Neuron (in vitro differentiated cells): Measurements from ENCODE around the gene C10orf53.

Experiments
- H2AFZ ChIP-seq: one replicate; pipeline ENCODE4 v1.6.1; 2013; ENCODE audit warnings: low read depth, mild to moderate bottlenecking, inconsistent platforms, low read length, moderate library complexity
- H3K27me3 ChIP-seq: one replicate; pipeline ENCODE4 v1.6.1; 2013; ENCODE audit warnings: low read length; ENCODE audit not compliant: insufficient read depth
- H3K36me3 ChIP-seq: one replicate; pipeline ENCODE4 v1.6.1; 2013; ENCODE audit warnings: low read length; ENCODE audit not compliant: insufficient read depth
- H3K4me1 ChIP-seq: one replicate; pipeline ENCODE4 v1.6.1; 2013; ENCODE audit warnings: low read length; ENCODE audit not compliant: insufficient read depth
- H3K4me3 ChIP-seq: 2 replicates; pipeline ENCODE4 v1.5.1; 2013; ENCODE audit warnings: mild to moderate bottlenecking, low read length, moderate library complexity
- H3K9me3 ChIP-seq: one replicate; pipeline ENCODE4 v1.6.1; 2013; ENCODE audit warnings: low read length

Gene C10orf53

DNA sequence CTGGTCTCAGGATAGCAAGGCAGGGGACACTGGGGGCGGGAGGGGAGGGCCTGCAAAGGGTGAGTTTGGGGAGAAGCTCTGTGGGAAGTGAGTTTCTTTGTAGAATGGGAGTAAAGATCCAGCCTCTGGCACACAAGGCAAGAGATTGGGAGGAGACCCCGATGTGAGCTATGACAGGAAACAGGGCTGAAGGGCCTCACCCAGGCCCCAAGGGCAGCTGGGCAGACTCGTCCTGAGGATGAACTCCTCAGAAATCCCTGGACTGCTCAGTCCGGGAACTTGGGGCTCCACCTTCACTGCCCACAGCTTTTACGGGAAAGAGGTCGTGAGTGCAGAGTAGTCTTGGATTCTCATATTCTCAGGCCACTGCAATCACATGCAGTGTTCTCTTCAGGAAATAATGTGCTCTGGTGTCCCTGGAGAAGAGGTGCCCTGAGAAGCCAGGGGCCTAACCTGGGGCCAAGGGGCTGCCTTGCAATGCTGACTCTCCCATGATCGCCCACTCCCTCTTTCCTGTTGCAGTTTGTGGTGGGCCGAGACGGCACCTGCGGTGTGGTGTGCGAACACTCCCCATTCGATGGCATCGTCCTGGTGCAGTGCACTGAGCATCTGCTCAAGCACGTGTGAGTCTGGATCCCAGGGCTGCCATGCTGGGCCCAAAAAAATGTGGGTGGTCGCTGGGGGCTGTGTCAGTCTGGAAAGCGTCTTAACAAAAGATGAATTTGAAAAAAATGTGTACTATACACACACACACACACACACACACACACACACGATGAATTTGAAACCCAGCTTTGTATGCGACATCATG, 31.3 kb upstream of the C10orf53 start:
- Histone ChIP-seq H2AFZ (no peak overlapping the region), H3K4me1 (no peaks in the 10 kb centered on the region), H3K27me3 (peaks cover 13% of the 10 kb centered on the region), H3K36me3 (no peaks in the 10 kb centered on the region), H3K9me3 (no peaks in the 10 kb centered on the region), H3K4me3 (no peak overlapping the region)

DNA sequence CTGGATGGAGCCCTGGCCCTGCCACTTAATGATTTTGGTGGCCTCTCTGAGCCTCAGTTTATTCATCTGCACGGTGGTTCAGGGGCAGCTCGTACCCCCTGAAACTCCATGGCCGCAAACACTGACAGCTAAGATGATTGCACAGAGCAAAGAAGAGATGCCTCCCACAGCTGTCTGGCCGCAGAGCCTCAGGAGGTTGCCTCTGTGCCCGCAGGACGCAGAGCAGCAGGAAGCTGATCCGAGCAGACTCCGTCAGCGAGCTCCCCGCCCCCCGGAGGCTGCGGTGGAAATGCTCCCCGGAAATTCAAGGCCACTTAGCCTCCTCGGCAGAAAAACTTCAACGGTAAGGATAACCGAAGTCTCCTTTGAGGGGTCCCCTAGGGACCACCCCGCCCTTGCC, 30.2 kb upstream of the C10orf53 start:
- Histone ChIP-seq H3K36me3 (no peaks in the 10 kb centered on the region), H3K4me3 (no peak overlapping the region), H3K4me1 (no peaks in the 10 kb centered on the region), H3K27me3 (peaks cover 13% of the 10 kb centered on the region), H3K9me3 (no peaks in the 10 kb centered on the region), H2AFZ (no peak overlapping the region)

- H3K4me1 ChIP-seq: no peaks in the 10 kb centered on the region
- no peak overlapping the region for H2AFZ ChIP-seq
- H3K27me3 ChIP-seq: peaks cover 14% of the 10 kb centered on the region
- H3K4me3 ChIP-seq: no peak overlapping the region
- no peaks in the 10 kb centered on the region for H3K36me3 ChIP-seq
- H3K9me3 ChIP-seq: no peaks in the 10 kb centered on the region
Measured at GRCh38 chr10:49649936-49650723, 29.3 kb upstream of the C10orf53 start.

DNA sequence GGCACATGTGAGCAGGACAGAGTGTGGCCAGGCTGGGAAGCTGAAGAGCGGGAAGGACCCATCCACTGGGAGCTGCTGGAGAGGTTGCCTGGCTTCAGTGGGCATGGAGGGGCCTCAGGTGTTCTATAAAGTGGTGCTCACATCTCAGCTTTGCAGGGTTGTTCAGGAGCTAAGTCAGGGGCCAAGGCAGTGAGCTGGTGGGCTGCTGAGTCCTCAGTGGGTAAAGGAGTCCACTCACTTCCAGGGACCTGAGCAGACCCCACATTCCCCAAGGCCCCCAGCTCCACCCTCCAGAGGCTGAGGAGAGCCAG, 28.8 kb upstream of the C10orf53 start:
- no peak overlapping the region for H2AFZ ChIP-seq
- H3K9me3 ChIP-seq: no peaks in the 10 kb centered on the region
- no peaks in the 10 kb centered on the region for H3K36me3 ChIP-seq
- no peaks in the 10 kb centered on the region for H3K4me1 ChIP-seq
- no peak overlapping the region for H3K4me3 ChIP-seq
- H3K27me3 ChIP-seq: peaks cover 17% of the 10 kb centered on the region

GRCh38 chr10:49651039-49651835, 28.2 kb upstream of the C10orf53 start:
- Histone ChIP-seq H3K27me3 (peaks cover 17% of the 10 kb centered on the region), H3K4me3 (no peak overlapping the region), H2AFZ (no peak overlapping the region), H3K9me3 (no peaks in the 10 kb centered on the region), H3K4me1 (no peaks in the 10 kb centered on the region), H3K36me3 (no peaks in the 10 kb centered on the region)

DNA sequence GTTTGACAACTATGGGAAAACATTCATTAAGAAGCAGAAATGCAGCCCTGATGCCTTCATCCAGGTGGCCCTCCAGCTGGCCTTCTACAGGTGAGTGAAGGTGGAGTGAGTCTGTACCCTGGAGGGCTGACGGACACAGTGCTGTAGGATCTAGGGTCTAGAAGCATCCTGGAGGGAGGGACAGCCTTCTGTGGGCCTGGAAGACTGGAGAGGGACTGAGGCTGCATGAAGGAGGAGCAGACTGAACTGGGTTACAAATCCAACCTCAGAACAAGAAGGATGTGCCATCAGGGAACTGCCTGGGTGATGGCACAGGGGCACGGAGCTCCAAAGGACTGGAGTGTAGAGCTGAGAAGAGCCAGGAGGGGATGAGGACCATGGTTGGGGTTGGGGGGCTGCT, 27.5 kb upstream of the C10orf53 start:
- Histone ChIP-seq H3K4me1 (no peaks in the 10 kb centered on the region), H2AFZ (no peak overlapping the region), H3K27me3 (peaks cover 17% of the 10 kb centered on the region), H3K36me3 (no peaks in the 10 kb centered on the region), H3K4me3 (no peak overlapping the region), H3K9me3 (no peaks in the 10 kb centered on the region)

- no peak overlapping the region for H3K4me3 ChIP-seq
- no peaks in the 10 kb centered on the region for H3K9me3 ChIP-seq
- no peaks in the 10 kb centered on the region for H3K4me1 ChIP-seq
- no peaks in the 10 kb centered on the region for H3K36me3 ChIP-seq
- H3K27me3 ChIP-seq: peaks cover 17% of the 10 kb centered on the region
- no peak overlapping the region for H2AFZ ChIP-seq
Measured at GRCh38 chr10:49652421-49653272, 26.8 kb upstream of the C10orf53 start.

DNA sequence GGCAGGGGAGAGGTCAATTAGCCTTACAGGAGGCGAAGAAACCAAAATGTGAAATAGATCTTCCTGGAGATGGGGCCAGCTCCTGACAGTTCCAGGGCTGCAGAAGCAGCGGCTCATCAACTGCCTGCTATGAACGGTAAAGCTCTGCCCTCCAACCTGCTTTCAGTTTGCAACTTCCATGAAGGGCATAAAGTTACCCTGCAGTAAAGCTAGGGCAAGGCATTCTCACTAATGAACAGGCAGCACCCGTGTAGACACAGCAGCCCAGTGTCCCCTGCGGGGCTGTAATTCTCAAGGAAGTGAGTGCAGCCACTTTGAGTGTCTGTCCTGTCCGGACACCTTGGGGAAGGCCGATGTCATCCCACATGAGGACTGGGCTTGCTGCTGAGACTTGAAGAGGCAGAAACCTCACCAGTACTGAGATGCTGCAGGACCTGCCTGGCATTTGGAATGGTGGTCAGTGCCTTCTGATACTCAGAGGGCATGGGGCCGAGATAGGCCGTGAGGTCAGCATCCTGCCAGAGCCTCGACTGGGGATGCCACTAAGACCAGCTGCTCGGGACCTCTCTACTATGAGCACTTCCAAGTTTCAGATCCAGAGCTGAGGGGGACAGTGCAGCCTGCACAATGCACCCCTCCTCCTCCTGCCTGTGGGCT, 26.1 kb upstream of the C10orf53 start:
- Histone ChIP-seq H3K27me3 (peaks cover 12% of the 10 kb centered on the region), H3K4me3 (no peak overlapping the region), H3K36me3 (no peaks in the 10 kb centered on the region), H2AFZ (no peak overlapping the region), H3K4me1 (no peaks in the 10 kb centered on the region), H3K9me3 (no peaks in the 10 kb centered on the region)

DNA sequence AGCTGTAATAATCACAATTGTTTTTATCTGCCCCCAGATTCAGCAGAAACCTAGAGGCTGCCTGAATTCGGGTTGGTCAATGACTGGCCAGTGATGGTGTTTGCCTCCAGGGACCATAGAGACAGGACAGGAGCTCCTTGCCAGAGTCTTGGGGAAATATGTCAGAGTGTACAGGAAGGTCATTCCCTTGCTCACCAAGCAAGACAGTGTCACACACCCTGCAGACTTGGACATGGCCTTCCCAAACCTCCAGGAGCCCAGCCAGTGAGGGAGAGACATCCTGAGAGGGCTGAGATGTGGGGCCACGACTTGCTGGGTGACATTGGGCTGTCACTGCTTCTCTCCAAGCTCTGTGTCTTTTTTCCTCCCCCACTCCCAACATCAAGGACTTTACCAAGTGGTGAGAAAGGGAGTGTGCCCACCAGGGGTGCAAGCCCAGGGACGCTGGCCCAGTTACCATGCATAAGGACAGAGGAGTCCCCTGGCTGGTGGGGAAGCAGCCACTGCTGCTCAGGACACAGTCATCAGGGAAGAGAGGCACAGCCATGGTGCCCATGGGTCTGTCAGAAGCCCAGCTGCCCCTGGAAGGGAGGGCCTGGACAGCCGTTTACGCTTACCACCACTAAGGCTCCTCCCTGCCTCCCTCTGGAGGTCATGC, 25.3 kb upstream of the C10orf53 start:
- no peaks in the 10 kb centered on the region for H3K36me3 ChIP-seq
- H3K4me1 ChIP-seq: no peaks in the 10 kb centered on the region

GRCh38 chr10:49655099-49655498, 24.4 kb upstream of the C10orf53 start:
- Histone ChIP-seq H3K4me1 (no peaks in the 10 kb centered on the region), H3K4me3 (no peak overlapping the region), H3K36me3 (no peaks in the 10 kb centered on the region), H2AFZ (no peak overlapping the region), H3K27me3 (peaks cover 7% of the 10 kb centered on the region), H3K9me3 (no peaks in the 10 kb centered on the region)

More for the DNA sequence above, 25.3 kb upstream of the C10orf53 start:
- peaks cover 7% of the 10 kb centered on the region for H3K27me3 ChIP-seq
- H3K9me3 ChIP-seq: no peaks in the 10 kb centered on the region
- no peak overlapping the region for H3K4me3 ChIP-seq
- H2AFZ ChIP-seq: no peak overlapping the region

- H3K4me3 ChIP-seq: no peak overlapping the region
- H3K36me3 ChIP-seq: no peaks in the 10 kb centered on the region
- H2AFZ ChIP-seq: no peak overlapping the region
- H3K9me3 ChIP-seq: no peaks in the 10 kb centered on the region
- peaks cover 4% of the 10 kb centered on the region for H3K27me3 ChIP-seq
- H3K4me1 ChIP-seq: peaks cover 2% of the 10 kb centered on the region
Measured at GRCh38 chr10:49656845-49657493, 22.5 kb upstream of the C10orf53 start.
